ENCODE results near the gene LGALS9C.
"Not testable (repeated sequence)": the region's sequence is repeated elsewhere in the genome, so short reads cannot be mapped to it uniquely, and the experiment has no call there.

LGALS9C gene

DNA sequence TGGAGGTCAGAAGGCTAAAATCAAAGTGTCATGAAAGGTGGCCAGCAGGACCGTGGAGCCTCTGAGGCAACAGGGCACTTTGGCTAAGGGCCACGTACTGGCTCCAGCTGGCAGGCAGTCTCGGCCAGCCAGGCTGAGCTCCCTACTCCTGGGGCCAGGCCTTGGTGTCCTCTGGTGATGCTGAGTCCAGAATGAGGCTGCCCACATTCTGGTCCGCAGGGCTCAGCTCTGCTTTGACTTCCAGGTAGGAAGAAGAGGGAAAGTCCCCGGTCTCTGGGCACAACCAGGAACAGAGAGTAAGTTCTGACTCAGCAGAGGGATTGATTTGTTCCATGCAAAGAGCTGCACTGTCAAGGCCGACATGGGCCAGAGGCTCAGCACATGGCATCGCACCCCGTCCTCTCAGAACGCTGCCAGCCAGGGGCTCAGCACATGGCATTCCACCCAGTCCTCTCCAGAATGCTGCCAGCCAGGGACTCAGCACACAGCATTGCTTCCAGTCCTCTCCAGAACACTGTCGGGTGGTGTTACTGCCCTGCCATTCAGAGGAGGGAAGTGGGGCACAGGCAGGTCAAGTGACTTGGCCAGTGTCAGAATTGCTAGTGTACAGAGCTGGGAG, 2.5 kb downstream of the LGALS9C start:
- DNase-seq = not testable (repeated sequence)

DNA sequence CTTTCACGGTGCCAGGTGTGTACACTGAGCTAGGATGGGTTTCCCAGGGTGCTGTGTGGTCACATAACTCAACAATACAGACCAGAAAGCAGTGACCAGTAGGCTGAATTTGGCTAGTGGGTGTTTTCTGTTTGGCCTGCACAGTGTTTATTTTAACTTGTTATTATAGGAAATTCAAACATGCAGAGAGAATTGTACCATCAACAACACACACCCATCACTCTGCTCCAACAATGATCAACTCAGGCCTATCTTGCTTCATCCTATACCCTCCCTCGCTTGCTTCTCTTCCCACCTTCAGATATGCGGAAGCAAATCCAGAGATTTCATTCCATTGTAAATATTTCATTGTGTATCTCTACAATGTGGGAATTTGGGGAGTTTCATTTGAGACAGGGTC, 5.2 kb downstream of the LGALS9C start:
- DNase-seq = not testable (repeated sequence)

DNA sequence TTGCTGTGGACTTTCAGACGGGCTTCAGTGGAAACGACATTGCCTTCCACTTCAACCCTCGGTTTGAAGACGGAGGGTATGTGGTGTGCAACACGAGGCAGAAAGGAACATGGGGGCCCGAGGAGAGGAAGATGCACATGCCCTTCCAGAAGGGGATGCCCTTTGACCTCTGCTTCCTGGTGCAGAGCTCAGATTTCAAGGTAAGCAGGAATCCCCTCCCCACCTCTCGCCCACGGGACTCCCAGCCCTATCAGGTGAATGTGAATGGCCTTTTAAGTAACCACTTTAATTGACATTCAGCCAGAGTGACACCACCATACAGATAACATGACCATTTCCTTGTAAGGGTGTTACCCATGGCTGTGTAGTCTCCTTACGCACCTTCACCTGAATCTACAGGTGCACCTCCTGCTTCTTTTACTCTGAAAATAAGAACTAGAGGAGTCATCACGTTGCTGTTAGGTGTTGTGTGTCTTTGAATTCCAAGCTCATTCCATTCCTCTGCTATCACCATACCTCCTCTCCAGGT, 9.4 kb downstream of the LGALS9C start:
- DNase-seq = not testable (repeated sequence)

DNA sequence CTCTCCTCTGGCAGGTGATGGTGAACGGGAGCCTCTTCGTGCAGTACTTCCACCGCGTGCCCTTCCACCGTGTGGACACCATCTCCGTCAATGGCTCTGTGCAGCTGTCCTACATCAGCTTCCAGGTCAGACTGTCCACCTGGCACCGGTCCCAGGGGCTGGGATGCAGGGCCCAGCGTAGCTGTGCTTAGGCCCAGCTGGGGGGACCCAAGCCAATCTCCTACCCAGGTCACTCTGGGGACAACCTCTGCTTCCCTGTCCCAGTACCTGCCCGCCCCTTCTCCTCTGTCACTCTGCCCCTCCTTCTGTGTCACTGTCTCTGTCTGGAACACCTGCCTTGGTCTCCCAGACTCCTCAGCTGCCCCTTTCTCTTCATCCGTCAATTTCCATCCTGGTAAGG, 11.0 kb downstream of the LGALS9C start:
- not testable (repeated sequence) for DNase-seq

DNA sequence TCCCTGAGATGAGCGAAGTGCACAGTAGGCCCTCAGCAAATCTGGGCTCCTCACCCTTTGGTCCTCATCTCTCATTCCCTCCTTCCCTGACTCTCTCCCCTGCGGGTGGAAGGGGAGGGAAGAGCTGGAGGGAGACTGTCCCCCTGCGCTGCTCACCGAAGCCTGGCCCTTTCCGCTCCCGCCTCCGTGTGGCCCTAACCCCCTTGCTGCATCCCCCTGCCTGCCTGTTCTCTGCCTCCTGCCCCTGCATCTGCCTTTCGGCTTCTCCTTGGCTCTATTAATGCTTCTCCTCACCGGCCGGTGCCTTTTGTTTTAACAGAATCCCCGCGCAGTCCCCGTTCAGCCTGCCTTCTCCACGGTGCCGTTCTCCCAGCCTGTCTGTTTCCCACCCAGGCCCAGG, 12.0 kb downstream of the LGALS9C start:
- DNase-seq = not testable (repeated sequence)

DNA sequence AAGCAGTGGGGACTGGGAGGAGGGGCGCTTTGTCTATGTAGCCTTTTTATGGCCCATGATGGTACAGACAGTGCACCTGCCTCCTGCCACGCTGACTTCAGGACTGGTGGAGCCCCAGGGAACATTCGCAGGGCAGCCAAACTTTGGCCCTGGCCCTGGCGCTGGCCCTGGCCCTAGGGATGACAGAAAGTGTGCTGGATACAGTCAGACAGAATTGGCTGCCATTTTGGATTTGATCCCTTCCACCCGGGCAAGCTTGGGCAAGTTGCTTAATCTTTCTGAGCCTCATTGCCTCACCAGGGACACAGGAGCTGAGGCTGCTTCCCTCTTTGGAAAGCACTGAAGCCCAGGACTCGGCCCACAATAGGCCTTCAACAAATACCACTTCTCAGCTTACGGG, 13.4 kb downstream of the LGALS9C start:
- not testable (repeated sequence) for DNase-seq

DNA sequence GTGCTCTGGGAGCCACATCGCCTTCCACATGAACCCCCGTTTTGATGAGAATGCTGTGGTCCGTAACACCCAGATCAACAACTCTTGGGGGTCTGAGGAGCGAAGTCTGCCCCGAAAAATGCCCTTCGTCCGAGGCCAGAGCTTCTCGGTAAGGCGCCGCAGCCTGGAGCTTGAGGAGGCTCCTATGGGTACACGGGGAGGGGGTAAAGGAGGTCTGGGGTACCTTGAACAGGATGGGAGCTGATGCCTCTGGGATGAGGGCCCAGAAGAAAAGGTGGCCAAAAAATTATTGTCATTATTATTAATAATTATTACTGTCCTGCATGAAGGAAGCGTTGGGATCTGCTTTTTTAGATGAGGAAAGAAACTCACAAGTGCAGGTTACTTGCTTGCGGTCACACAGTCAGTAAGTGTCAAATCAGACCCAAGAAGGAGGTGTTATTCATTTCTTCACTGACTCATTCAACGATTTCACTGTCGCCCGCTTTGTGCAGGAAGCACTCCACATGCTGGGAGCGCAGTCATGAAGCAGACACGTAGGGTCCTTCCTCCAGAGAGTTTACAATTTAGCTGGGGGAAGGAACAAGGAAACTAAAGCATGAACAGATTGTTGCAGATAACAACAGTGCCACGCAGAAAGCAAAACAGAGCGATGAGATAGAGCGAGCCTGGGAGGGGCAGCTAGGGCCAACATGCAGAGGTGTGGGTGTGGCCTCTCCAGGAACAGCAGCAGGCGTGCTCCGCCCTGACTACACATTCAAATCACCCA, 16.3 kb downstream of the LGALS9C start:
- peak; percentile 23 for DNase-seq

DNA sequence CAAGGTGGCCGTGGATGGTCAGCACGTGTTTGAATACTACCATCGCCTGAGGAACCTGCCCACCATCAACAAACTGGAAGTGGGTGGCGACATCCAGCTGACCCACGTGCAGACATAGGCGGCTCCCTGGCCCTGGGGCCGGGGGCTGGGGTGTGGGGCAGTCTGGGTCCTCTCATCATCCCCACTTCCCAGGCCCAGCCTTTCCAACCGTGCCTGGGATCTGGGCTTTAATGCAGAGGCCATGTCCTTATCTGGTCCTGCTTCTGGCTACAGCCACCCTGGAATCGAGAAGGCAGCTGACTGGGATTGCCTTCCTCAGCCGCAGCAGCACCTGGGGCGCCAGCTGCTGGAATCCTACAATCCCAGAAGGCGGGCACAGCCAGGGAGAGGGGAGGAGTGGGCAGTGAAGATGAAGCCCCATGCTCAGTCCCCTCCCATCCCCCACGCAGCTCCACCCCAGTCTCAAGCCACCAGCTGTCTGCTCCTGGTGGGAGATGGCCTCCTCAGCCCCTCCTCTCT, 17.7 kb downstream of the LGALS9C start:
- not testable (repeated sequence) for DNase-seq

DNA sequence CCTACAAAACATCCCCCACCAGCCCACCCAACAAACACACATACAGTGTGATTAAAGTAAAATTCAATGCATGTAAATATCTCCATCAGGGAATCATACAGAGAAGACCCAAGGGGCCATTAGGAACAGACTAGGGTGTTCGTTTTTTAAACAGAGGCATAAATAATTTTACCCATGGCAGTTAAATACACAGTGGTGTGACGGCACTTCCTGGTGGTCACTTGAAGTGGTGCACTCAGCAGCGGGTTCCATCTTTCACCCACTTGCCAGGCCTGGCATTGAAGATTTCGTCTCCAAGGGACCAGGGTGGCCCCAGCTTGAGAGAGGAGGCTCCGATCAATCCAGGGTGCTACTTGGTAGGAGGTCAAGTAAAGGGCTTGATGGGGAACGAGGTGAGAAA, 20.5 kb downstream of the LGALS9C start:
- not testable (repeated sequence) for DNase-seq

DNA sequence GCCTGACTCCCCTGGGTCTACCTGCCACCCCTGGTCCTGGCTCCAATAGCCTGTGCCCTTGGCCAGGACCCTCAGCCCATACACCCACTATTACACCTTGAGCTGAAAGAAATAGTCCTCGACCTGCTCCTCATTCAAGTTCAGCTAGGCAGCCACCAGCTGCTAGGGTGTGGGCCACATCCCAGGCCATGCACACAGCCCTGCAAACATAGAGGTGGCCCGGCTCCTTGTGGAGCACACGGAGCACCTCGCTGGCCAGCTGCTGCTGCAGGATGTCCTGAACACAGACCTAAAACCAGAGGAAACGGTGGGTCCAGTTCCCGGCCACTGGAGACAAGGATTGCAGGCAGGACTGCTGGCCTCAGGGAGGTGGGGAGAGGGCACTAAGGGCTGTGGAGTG, 22.5 kb downstream of the LGALS9C start:
- DNase-seq = not testable (repeated sequence)

DNA sequence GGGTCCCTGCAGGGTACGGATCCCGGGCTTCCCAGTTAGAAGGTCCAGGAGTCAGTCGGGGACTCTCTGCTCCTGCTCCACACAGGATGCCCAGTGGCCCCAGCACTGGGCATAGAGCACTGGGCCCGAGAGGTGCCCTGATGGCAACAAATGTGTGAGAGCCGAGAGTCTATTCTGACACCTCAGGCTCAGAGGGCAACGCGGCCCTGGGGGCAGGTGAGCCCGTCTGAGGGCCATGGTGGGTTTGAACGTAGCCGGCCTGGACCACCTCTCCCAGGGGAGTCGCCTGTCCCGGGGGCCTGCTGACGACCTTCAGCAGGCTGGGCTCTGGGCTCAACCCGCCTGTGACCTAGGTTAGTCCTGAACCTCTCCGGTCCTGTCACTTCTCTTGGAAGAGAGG, 23.2 kb downstream of the LGALS9C start:
- not testable (repeated sequence) for DNase-seq

DNA sequence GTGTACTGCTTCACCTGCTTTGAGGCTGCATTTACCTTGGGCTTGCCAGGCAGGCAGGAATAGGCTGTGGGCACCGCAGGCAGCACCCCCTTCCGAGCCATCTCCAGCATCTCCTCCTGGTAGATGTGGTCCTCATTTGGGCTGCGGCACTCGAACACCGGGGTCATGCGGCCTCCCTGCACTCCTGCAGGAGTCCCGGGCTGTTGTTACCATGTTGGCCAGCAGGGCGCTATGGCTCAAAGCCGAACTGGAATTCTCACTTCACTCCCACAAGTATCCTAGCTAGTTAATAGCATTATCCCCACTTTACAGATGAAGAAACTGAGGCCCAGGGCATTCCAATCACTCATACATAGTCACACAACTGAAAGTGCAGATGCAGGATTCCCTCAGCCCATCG, 23.7 kb downstream of the LGALS9C start:
- not testable (repeated sequence) for DNase-seq

DNA sequence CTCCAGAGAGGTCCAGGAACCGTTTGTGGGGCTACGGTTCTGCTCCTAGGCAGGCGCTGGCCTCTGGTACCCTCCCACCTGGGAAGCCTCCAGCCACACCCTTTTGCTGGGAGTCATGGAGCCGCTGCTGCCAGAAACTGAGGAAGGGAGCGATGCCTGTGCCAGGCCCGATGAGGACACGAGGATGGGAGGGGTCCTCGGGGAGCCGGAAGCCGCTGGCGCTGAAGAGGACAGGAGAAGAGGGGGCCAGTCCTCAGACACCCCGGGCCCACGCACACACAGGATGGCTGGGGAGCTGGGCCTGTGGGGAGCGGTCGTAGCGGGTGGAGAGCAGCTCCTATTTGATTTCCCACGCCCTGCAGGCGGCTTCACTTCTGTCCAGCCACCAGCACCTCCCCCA, 24.2 kb downstream of the LGALS9C start:
- not testable (repeated sequence) for DNase-seq

DNA sequence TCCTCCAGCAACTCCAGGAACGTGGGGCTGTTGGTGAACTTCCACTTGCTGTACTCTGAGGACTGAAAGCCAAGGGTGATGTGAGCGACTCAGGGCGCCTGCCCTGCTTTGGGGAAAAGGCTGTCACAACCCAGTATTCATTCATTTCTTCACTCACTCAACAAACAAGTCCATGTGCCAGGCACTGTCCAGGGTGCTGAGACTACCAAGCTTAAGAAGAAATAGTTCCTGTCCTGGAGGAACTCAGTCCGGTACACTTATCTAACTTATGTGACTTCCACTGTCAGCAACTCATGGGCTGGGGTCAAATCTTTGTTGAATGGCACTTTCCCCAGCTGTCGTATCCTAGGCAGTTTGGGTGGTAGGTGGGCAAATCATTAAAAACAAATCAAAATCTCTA, 26.6 kb downstream of the LGALS9C start:
- not testable (repeated sequence) for DNase-seq

DNA sequence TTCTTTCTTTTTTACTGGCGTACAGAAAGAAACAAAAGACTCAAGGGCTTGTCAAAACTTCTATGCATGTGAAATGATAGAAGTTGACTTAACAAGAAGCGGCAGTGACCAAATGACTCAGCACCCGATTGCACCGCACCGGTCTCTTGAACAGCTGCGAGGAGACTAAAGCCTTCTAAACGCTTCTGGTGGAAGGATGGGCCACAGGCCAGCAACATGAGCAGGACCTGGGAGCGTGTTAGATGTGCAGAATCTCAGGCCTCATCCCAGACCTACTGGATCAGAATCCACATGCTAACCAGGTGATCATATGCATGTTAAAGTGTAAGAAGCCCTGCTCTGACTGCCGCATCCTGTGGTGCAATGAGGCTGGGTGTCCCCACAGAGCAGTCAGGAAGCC, 31.1 kb downstream of the LGALS9C start:
- not testable (repeated sequence) for DNase-seq

DNA sequence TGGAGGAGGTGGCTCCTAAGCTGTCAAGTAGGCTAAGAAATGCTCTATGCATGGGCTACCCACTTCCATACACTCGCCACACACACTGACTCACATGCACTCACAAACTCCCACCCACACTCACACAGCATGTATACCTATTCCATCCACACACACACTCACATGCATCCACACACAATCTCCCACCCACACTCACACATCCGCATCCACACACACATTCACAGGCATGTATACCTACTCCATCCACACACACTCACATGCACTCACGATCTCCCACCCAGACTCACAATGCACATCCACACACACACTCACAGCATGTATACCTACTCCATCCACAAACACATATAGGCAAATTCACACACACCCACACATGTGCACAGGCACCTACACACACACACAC, 32.1 kb downstream of the LGALS9C start:
- not testable (repeated sequence) for DNase-seq

DNA sequence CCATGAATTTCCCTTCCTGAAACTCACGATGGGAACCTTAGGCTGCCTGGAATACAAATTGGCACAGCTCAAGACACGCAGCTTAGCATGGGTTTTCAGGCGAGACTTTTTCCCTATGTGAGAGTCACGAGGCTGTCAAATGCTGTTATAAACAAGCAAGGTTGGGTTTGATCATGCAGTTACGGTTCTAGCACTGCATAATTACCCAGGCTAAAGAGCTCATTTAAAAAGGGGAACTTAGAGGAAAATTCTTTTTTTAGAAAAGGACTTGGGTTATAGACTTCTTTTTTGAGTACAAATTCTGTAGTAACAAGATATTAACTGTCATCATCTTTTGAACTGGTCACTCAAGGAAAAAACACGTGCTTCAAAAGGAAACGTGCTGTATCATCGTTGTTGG, 44.5 kb downstream of the LGALS9C start:
- not testable (repeated sequence) for DNase-seq

DNA sequence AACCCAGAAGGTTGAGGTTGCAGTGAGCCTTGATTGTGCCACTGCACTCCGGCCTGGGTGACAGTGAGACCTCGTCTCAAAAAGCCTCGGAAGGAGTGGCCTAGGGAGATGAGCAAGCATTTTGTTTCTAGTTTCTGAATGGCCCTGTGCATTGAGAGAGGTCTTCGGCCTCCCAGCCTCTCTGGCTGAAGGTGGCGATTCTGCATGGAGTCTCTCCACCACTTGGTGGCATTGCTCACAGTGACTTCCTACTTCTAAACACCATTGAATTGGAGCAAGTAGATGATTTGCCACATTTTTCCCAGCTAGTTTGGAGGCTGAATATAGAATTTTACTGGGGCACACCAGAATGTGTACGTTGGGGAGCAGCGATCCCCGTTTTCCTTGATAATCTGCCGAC, 48.4 kb downstream of the LGALS9C start:
- DNase-seq = not testable (repeated sequence)

DNA sequence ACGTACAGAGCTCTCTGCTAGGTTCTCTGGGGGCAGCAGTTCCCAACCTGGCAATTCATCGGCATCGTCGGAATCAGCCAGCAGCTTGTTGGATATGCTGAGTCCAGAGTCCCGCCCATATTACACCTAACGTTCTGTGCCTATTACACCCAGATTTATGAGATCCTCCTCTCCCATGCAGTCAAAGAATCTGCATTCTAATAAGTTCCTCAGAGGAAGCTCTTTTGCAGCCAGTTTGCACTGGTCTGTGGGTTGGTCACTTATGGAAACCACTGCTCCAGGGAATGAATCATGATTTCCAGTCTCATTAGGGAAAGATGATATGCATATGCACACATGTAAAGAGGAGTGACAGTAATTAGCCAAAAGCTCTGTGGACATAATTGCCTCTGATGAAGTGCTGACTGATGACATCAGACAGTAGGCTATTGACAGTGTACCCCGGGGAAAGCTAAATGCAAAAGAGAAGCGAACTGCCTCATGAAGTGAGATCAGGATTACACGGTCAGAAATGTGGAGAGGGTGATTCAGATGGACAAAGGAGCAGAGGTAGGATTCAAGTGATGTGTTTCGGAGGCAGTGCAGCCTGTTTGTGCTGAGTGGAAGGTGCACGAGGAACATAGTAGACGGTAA, 49.7 kb downstream of the LGALS9C start:
- not testable (repeated sequence) for DNase-seq

DNA sequence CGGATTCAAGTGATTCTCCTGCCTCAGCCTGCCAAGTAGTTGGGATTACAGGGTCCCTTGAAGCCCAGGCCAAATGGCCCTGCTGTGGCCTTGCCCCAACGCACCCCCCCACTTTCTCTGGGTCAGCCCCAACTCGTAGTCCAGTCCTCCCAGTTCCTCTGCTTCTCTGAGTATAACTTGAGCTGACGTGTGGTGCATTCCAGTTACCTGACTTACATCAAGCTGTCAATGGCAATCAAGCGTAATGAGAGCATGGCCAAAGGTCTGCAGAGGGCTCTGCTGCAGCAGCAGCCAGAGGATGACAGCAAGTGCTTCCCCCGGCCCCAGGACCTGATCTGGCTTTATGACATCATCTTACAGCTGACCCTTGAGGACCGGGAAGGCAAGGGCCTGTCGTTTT, 50.8 kb downstream of the LGALS9C start:
- DNase-seq = not testable (repeated sequence)

DNA sequence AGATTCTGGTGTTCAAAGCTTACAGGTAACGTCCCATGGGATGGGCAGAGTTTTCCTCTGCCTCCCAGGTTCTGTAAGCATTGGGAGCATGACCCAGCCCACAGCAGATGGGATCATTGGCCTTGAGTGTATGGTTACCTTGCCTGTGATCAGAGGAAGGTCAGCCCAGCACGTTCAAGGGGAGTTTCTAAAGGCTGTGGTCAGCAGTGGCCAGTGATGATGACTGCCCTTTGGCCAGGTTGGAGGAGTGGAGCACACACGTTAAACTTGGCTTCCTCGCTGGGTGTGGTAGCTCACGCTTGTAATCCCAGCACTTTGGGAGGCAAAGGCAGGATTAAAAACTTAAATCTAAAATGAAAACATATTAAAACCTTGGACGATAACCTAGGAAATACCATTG, 51.8 kb downstream of the LGALS9C start:
- DNase-seq = not testable (repeated sequence)

DNA sequence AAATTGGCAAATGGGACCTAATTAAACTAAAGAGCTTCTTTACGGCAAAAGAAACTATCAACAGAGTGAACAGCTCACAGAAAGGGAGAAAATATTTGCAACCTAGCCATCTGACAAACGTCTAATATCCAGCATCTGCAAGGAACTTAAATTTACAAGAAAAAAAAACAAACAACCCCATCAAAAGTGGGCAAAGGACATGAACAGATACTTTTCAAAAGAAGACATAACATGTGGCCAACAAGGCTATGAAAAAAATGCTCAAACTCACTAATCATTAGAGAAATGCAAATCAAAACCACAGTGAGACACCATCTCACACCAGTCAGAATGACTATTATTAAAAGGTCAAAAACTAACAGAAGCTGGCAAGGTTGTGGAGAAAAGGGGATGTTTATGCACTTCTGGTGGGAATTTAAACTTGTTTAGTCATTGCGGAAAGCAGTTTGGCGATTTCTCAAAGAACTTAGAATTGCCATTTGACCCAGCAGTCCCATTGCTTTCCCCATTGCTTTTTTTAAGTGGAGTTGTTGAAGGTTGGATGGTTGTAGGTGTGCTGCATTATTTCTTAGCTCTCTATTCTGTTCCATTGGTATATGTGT, 52.4 kb downstream of the LGALS9C start:
- not testable (repeated sequence) for DNase-seq

DNA sequence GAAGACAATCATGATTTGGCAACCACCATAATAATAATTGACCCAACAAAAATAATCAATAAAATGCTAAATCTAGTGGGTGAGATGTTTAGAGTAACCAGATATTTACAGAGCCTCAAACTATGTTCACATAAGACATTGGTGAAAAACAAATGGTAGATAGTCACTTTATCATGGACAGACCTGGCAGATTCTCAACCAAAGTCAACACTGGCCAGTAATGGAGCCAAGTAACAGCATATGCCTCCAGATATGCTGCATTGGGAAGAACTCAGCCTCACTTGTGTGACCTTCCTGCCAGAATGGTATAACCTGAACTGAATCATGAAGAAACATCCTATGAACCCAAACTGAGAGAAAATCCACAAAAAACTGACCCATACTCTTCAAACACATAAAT, 53.8 kb downstream of the LGALS9C start:
- not testable (repeated sequence) for DNase-seq

All from fibroblast of skin of right biceps (primary cell).